Liver (tissue), 3 donors: Measurements from ENCODE around the gene BRD2.

ENCODE experiments used
- ATF3 ChIP-seq: IDR thresholded peaks from 2 replicates; pipeline ENCODE4 v1.6.1; 2016; ENCODE audit warnings: antibody characterized with exemption
- TAF1 ChIP-seq: conservative IDR thresholded peaks from 2 replicates; pipeline ENCODE4 v1.6.1; 2016; ENCODE audit warnings: antibody characterized with exemption, mild to moderate bottlenecking
- ZBTB33 ChIP-seq: IDR thresholded peaks from 2 replicates; pipeline ENCODE4 v1.6.1; 2016; ENCODE audit warnings: antibody characterized with exemption
- TF ChIP-seq, protein P1 (sequence below): fragments of 150-350 bp; IDR thresholded peaks from 2 replicates; pipeline ENCODE4 v1.5.1; 2017; ENCODE audit warnings: improper control_type of control experiment, low read depth, low read length; ENCODE audit not compliant: missing input control
- TF ChIP-seq, protein P2 (sequence below): IDR thresholded peaks from 2 replicates; pipeline ENCODE4 v1.6.1; 2016; ENCODE audit warnings: antibody characterized with exemption, mild to moderate bottlenecking
- donor health status: healthy.
- donor health status: healthy.

DNA sequence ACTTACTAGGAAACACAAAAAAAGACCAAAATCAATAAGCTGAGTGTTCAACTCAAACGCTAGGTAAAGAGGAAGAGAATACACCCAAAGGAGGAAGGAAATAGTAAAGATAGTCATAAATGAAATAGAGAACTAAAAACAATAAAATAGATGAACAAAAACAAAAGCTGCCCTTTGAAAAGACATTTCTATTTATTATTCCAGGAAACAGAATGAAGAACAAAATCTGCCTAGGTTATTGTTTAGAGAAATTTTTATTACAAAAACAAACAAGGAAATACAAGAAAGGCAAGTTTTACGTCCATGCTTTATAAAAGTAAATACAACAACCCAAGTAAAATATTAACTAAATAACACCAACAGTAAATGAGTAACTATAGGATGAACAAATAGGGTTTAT is 47.7 kb upstream of the BRD2 start:
- TF ChIP-seq ATF3: no peak
- TF ChIP-seq, protein P1, sequence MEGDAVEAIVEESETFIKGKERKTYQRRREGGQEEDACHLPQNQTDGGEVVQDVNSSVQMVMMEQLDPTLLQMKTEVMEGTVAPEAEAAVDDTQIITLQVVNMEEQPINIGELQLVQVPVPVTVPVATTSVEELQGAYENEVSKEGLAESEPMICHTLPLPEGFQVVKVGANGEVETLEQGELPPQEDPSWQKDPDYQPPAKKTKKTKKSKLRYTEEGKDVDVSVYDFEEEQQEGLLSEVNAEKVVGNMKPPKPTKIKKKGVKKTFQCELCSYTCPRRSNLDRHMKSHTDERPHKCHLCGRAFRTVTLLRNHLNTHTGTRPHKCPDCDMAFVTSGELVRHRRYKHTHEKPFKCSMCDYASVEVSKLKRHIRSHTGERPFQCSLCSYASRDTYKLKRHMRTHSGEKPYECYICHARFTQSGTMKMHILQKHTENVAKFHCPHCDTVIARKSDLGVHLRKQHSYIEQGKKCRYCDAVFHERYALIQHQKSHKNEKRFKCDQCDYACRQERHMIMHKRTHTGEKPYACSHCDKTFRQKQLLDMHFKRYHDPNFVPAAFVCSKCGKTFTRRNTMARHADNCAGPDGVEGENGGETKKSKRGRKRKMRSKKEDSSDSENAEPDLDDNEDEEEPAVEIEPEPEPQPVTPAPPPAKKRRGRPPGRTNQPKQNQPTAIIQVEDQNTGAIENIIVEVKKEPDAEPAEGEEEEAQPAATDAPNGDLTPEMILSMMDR: no peak
- TF ChIP-seq, protein P2, sequence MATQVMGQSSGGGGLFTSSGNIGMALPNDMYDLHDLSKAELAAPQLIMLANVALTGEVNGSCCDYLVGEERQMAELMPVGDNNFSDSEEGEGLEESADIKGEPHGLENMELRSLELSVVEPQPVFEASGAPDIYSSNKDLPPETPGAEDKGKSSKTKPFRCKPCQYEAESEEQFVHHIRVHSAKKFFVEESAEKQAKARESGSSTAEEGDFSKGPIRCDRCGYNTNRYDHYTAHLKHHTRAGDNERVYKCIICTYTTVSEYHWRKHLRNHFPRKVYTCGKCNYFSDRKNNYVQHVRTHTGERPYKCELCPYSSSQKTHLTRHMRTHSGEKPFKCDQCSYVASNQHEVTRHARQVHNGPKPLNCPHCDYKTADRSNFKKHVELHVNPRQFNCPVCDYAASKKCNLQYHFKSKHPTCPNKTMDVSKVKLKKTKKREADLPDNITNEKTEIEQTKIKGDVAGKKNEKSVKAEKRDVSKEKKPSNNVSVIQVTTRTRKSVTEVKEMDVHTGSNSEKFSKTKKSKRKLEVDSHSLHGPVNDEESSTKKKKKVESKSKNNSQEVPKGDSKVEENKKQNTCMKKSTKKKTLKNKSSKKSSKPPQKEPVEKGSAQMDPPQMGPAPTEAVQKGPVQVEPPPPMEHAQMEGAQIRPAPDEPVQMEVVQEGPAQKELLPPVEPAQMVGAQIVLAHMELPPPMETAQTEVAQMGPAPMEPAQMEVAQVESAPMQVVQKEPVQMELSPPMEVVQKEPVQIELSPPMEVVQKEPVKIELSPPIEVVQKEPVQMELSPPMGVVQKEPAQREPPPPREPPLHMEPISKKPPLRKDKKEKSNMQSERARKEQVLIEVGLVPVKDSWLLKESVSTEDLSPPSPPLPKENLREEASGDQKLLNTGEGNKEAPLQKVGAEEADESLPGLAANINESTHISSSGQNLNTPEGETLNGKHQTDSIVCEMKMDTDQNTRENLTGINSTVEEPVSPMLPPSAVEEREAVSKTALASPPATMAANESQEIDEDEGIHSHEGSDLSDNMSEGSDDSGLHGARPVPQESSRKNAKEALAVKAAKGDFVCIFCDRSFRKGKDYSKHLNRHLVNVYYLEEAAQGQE: no peak
- TF ChIP-seq ZBTB33: no peak
- no peak for TF ChIP-seq TAF1
